Suprapubic skin (tissue), 4 donors: ENCODE results near the gene GLS2.
"Not testable (repeated sequence)": the region's sequence is repeated elsewhere in the genome, so short reads cannot be mapped to it uniquely, and the experiment has no call there.

ENCODE experiments used
- CTCF ChIP-seq, 2 donors: fragments of 200-600 bp in 1 of 2; fragments of 450-650 bp in 1 of 2; sonication (generic) in 1 of 2; IDR thresholded peaks; one replicate each; pipeline ENCODE4 v1.5.1; 2016 to 2019; ENCODE audit warnings: antibody characterized with exemption in 2 of 2, mild to moderate bottlenecking in 1 of 2, moderate library complexity in 1 of 2
- POLR2A ChIP-seq, 2 donors: fragments of 450-650 bp; IDR thresholded peaks; one replicate each; pipeline ENCODE4 v1.6.1; 2017; ENCODE audit warnings: antibody characterized with exemption in 2 of 2, mild to moderate bottlenecking in 2 of 2, moderate library complexity in 2 of 2
- POLR2AphosphoS5 ChIP-seq, 3 donors: sonication (generic); formaldehyde crosslinking; IDR thresholded peaks; one replicate each; pipeline ENCODE4 v1.6.1; 2017; ENCODE audit warnings: antibody characterized with exemption in 3 of 3

- peak in 1 of 2 donors; percentile 46 for TF ChIP-seq CTCF (IDR thresholded peaks at IDR 0.05)
- not testable (repeated sequence) for TF ChIP-seq POLR2A, POLR2AphosphoS5 (IDR thresholded peaks at IDR 0.05)
Observed at GRCh38 chr12:56496704-56497103, 8.7 kb upstream of the GLS2 start.
